ENCODE data around the gene STT3B. TPM values are rescaled to one million over a fixed set of nuclear protein-coding genes. Genes with fewer than 3 reads are reported as not detected.

STT3B gene
- total and polyA plus RNA-seq, 2 of the 13 experiments (the other 11 are each of a cell fraction or from before 2014, with no cell fraction given) = 85.0 to 205 TPM

GRCh38 chr3:31680072-31680870 lies 147.5 kb downstream of the STT3B start (continued):
- TF ChIP-seq ZNF281 (CRISPR knock-in tag; IDR thresholded peaks at IDR 0.05; ENCODE audit: borderline replicate concordance) (peak; percentile 91), HNRNPLL (IDR thresholded peaks at IDR 0.05; ENCODE audit: low read depth, low read length, poor library complexity, severe bottlenecking) (no peak), NR2F1 (CRISPR knock-in tag; IDR thresholded peaks at IDR 0.05) (peak in 1 of 2 experiments; percentile 64; a peak in 2 of 4 replicates), ZNF546 (CRISPR knock-in tag; conservative IDR thresholded peaks at IDR 0.05) (no peak), BCL6 (CRISPR knock-in tag; IDR thresholded peaks at IDR 0.05) (0 out of 2 replicates have a peak, but pooled peaks have one; percentile 22), BATF2 (CRISPR knock-in tag; IDR thresholded peaks at IDR 0.05) (no peak), ZBTB7A (CRISPR knock-in tag; IDR thresholded peaks at IDR 0.05) (peak; percentile 44; the same call in 1 of the 2 replicates), MAX (IDR thresholded peaks at IDR 0.05) (0 out of 2 replicates have a peak, but pooled peaks have one; percentile 26), FOXA1 (IDR thresholded peaks at IDR 0.05) (no peak), FOXA1 (CRISPR knock-in tag; IDR thresholded peaks at IDR 0.05) (peak; percentile 43), ZNF331 (CRISPR knock-in tag; IDR thresholded peaks at IDR 0.05) (0 out of 2 replicates have a peak, but pooled peaks have one; percentile 16), ZNF720 (CRISPR knock-in tag; IDR thresholded peaks at IDR 0.05) (no peak), CEBPG (CRISPR knock-in tag; IDR thresholded peaks at IDR 0.05) (peak; percentile 19; the same call in 1 of the 2 replicates), GATAD2A (CRISPR knock-in tag; IDR thresholded peaks at IDR 0.05) (0 out of 2 replicates have a peak, but pooled peaks have one; percentile 32), RARA (CRISPR knock-in tag; IDR thresholded peaks at IDR 0.05) (peak; percentile 67), TEAD3 (CRISPR knock-in tag; optimal IDR thresholded peaks at IDR 0.05; ENCODE audit: borderline replicate concordance) (peak; percentile 37), FOXA3 (CRISPR knock-in tag; IDR thresholded peaks at IDR 0.05) (peak; percentile 37; the same call in 1 of the 2 replicates), HHEX (CRISPR knock-in tag; IDR thresholded peaks at IDR 0.05) (peak; percentile 13; the same call in 1 of the 2 replicates), KDM6A (CRISPR knock-in tag; IDR thresholded peaks at IDR 0.05; ENCODE audit: low read depth) (peak; percentile 16; the same call in 1 of the 2 replicates), FOXJ3 (CRISPR knock-in tag; IDR thresholded peaks at IDR 0.05; ENCODE audit: borderline replicate concordance) (peak; percentile 48; the same call in 1 of the 2 replicates), ZNF609 (CRISPR knock-in tag; IDR thresholded peaks at IDR 0.05; ENCODE audit: borderline replicate concordance) (peak; percentile 69; the same call in 1 of the 2 replicates), HDAC2 (CRISPR knock-in tag; IDR thresholded peaks at IDR 0.05) (peak; percentile 30; the same call in 1 of the 2 replicates)
